ENCODE data around the gene METRN.

GRCh38 chr16:741986-742629 is 27.2 kb downstream of the METRN start:
- TF ChIP-seq CTCF (optimal IDR thresholded peaks at IDR 0.05 in 1 of 3, IDR thresholded peaks at IDR 0.05 in 1 of 3, conservative IDR thresholded peaks at IDR 0.05 in 1 of 3; ENCODE audit: extremely low read depth in 1 of 3, insufficient read depth in 2 of 3, low read length in 3 of 3): no peak
- TF ChIP-seq EZH2 (IDR thresholded peaks at IDR 0.05; ENCODE audit: low read length): no peak
